Gastrocnemius medialis (tissue), 4 donors: ENCODE data around the gene PCSK5. TPM values are rescaled to one million over a fixed set of nuclear protein-coding genes. Genes with fewer than 3 reads are reported as not detected.

Experiments used
- ATAC-seq, 2 donors: fragments of 150-250 bp; one replicate each; pipeline ENCODE4 v1.9.1; 2016
- DNase-seq, 2 donors: peaks; one replicate each; pipeline ENCODE4 v3.0.0-alpha.2; 2019
- H3K27ac ChIP-seq, 4 donors: fragments of 200-600 bp; sonication (generic); 1 replicate in 1 of 4; 2 replicates in 3 of 4; pipeline ENCODE4 v1.5.1; 2016 to 2018; ENCODE audit warnings: mild to moderate bottlenecking in 2 of 4, moderate library complexity in 1 of 4
- H3K27me3 ChIP-seq, 3 donors: fragments of 200-600 bp; sonication (generic) in 2 of 3; 1 replicate in 1 of 3; 2 replicates in 2 of 3; pipeline versions ENCODE4 v1.5.1 to v1.6.0; 2016 to 2019; ENCODE audit warnings: mild to moderate bottlenecking in 1 of 3, moderate library complexity in 1 of 3
- H3K36me3 ChIP-seq, 2 donors: fragments of 200-600 bp; sonication (generic) in 1 of 2; one replicate each; pipeline ENCODE4 v1.5.1; 2017 to 2018
- H3K4me1 ChIP-seq, 2 donors: fragments of 200-600 bp; sonication (generic) in 1 of 2; one replicate each; pipeline ENCODE4 v1.5.1; 2016 to 2017; ENCODE audit warnings: mild to moderate bottlenecking in 2 of 2
- H3K4me3 ChIP-seq, 4 donors: fragments of 200-600 bp; sonication (generic) in 3 of 4; 1 replicate in 1 of 4; 2 replicates in 3 of 4; pipeline ENCODE4 v1.5.1; 2016 to 2019; ENCODE audit warnings: mild to moderate bottlenecking in 2 of 4
- H3K9me3 ChIP-seq, 3 donors: fragments of 200-600 bp; sonication (generic) in 2 of 3; 1 replicate in 1 of 3; 2 replicates in 2 of 3; pipeline ENCODE4 v1.5.1; 2016 to 2019
- POLR2A ChIP-seq, 2 donors: fragments of 450-650 bp; IDR thresholded peaks; one replicate each; pipeline ENCODE4 v1.6.1; 2017; ENCODE audit warnings: antibody characterized with exemption in 2 of 2, mild to moderate bottlenecking in 2 of 2, moderate library complexity in 2 of 2
- in situ Hi-C, 4 donors: fragments of 200-750 bp; cut with MboI; loops; one replicate each; pipeline versions ENCODE4 v1.15.0 to v1.8.0; 2017; ENCODE audit warnings: low sequenced_read_pairs in 4 of 4
- intact Hi-C: fragments of 100-400 bp; cut with DNase I; formaldehyde crosslinking; loops from one replicate; pipeline ENCODE4 v1.15.1; 2023; ENCODE audit warnings: low total_unique reads
- total RNA-seq, 4 donors: library from RNA; depleted of rRNA; stranded (reverse); fragments of >200 nt; gene quantifications; one replicate each; pipeline versions ENCODE4 v1.1.0 to v1.2.3, GENCODE V29; 2016
- TF ChIP-seq, protein P1 (sequence below), 5 experiments: fragments of 450-650 bp in 3 of 5; fragments of 200-600 bp in 2 of 5; sonication (generic) in 2 of 5; IDR thresholded peaks in 4 of 5; conservative IDR thresholded peaks in 1 of 5; 1 replicate in 4 of 5; 2 replicates in 1 of 5; pipeline ENCODE4 v1.5.1; 2016 to 2019; ENCODE audit warnings: antibody characterized with exemption in 5 of 5, mild to moderate bottlenecking in 3 of 5, moderate library complexity in 3 of 5

PCSK5 gene
- total RNA-seq, 4 donors from 2014 or later: 1.3 to 8.3 (median 3.2) TPM

DNA sequence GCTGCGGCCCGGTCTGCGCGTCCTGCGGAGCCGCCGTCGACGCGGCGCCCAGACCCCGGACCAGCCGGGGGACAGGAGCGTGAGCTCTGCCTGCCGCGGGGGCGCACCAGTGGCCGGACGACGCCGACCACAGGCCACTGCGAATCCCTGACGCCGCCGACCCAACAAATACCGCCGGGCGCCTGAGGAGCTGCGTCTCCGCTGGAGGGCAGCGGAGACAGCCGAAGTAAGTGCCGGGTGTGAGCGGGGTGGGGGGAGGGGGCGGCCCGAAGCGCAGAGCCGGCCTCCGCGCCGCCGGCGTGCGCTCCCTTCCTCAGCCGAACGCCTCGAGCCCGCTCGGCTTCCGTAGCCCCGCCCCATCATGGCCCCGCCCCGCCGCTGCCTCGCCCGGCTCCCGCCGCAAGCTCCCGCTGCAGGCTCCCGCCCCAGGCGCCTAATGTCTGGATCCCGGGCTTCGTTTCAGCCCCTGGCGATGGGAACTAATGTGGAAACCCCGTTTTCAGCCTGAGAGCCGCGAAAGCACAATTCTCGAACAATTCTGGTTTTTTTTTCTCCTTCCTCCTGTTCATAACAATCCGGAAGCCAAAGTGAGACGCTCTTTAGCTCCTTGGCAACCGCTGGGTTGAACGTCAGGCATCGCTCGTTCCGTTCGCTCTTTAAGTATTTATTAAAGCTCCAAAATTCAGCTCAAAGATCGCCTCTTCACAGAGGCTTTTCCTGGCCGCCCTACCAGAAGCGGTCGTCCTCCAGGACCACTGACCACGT lies 503.9 kb downstream of the PCSK5 start, which contains the start of gene RFK:
RFK (minus strand) TSS at position 232 of the 765 bp plus-strand sequence. CDS start 255 bp downstream, outside the sequence.
- ATAC-seq (peak; percentile 86), DNase-seq (peak; percentile 84 to 86)
- intact Hi-C loops: loop anchor here (10.0 kb wide), 1 partner anchor 1310 kb away; the partner anchor contains the start of genes NMRK1 and OSTF1
- peaks cover 0 to 9% of the 10 kb centered on the region in 2 donors for H3K36me3 ChIP-seq
- peaks cover 6 to 15% of the 10 kb centered on the region in 2 donors for H3K4me1 ChIP-seq
- H3K9me3 ChIP-seq: no peaks in the 10 kb centered on the region
- in situ Hi-C loops: loop anchor here in 2 of 4 donors (10.0 to 25.0 kb wide), 2 partner anchors 760 to 768 kb away; no protein-coding TSS in a partner anchor
- H3K4me3 ChIP-seq: peak within 1 kb of the TSS; percentile 75 to 96 (median 84)
- H3K27ac ChIP-seq: peak within 1 kb of the TSS; percentile 83 to 90 (median 88)
- no peaks in the 10 kb centered on the region for H3K27me3 ChIP-seq
- TF ChIP-seq POLR2A (IDR thresholded peaks at IDR 0.05): peak; percentile 58 to 65
- TF ChIP-seq, protein P1, sequence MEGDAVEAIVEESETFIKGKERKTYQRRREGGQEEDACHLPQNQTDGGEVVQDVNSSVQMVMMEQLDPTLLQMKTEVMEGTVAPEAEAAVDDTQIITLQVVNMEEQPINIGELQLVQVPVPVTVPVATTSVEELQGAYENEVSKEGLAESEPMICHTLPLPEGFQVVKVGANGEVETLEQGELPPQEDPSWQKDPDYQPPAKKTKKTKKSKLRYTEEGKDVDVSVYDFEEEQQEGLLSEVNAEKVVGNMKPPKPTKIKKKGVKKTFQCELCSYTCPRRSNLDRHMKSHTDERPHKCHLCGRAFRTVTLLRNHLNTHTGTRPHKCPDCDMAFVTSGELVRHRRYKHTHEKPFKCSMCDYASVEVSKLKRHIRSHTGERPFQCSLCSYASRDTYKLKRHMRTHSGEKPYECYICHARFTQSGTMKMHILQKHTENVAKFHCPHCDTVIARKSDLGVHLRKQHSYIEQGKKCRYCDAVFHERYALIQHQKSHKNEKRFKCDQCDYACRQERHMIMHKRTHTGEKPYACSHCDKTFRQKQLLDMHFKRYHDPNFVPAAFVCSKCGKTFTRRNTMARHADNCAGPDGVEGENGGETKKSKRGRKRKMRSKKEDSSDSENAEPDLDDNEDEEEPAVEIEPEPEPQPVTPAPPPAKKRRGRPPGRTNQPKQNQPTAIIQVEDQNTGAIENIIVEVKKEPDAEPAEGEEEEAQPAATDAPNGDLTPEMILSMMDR (IDR thresholded peaks at IDR 0.05 in 4 of 5, conservative IDR thresholded peaks at IDR 0.05 in 1 of 5): peak; percentile 37 to 61 (median 52)

DNA sequence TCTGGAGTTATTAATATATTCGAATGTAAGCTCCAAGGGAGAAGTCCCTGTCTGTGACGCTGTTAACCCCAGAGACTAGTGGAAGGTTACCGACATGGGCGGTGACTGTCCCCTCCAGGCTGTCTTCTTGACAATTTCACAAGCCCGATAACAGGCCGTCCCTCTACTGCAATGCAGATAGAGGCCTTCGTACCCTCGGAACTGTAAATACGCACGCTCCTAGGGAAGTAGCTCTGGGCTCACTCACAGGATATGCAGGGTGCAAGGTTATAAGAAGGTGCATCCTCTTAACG lies 504.4 kb downstream of the PCSK5 start:
- TF ChIP-seq, protein P1 (IDR thresholded peaks at IDR 0.05 in 4 of 5, conservative IDR thresholded peaks at IDR 0.05 in 1 of 5): no peak
- no peak for TF ChIP-seq POLR2A (IDR thresholded peaks at IDR 0.05)
- peak; percentile 27 to 62 for DNase-seq

DNA sequence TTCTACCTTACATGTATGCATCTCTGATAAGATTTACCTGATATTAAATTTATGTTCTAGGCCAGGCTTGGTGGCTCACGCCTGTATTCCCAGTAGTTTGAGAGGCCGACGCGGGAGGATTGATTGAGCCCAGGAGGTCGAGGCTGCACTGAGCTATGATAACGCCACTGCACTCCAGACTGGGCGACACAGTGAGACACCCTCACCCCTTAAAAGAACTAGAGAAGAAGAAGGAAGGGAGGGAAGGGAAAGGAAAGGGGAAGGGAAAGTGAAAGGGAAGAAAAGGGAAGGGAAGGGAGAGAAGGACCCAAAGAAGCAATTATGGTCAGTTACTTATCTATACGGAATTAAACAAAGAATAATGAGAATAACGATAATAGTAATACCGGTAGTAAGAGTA lies 504.9 kb downstream of the PCSK5 start:
- H3K27ac ChIP-seq: peak overlapping the region; percentile 83 to 90 (median 88)
- ATAC-seq: no peak
- intact Hi-C loops: loop anchor here (10.0 kb wide), 1 partner anchor 1311 kb away; the partner anchor contains the start of genes NMRK1 and OSTF1
- DNase-seq: no peak
- H3K4me1 ChIP-seq: peaks cover 6 to 15% of the 10 kb centered on the region in 2 donors
- in situ Hi-C loops: loop anchor here in 2 of 4 donors (10.0 to 25.0 kb wide), 2 partner anchors 759 to 767 kb away; no protein-coding TSS in a partner anchor
- peaks cover 0 to 9% of the 10 kb centered on the region in 2 donors for H3K36me3 ChIP-seq
- H3K9me3 ChIP-seq: no peaks in the 10 kb centered on the region
- H3K27me3 ChIP-seq: no peaks in the 10 kb centered on the region
- H3K4me3 ChIP-seq: peak overlapping the region in 3 of 4 donors; percentile 84 to 96 (median 85)
- no peak for TF ChIP-seq POLR2A (IDR thresholded peaks at IDR 0.05)
- TF ChIP-seq, protein P1 (IDR thresholded peaks at IDR 0.05 in 4 of 5, conservative IDR thresholded peaks at IDR 0.05 in 1 of 5): no peak

More for the DNA sequence above, 504.4 kb downstream of the PCSK5 start:
- H3K9me3 ChIP-seq: no peaks in the 10 kb centered on the region
- H3K4me1 ChIP-seq: peaks cover 6 to 15% of the 10 kb centered on the region in 2 donors
- H3K4me3 ChIP-seq: peak overlapping the region; percentile 75 to 96 (median 84)
- peak; percentile 61 to 74 for ATAC-seq
- intact Hi-C loops (loop anchor here (10.0 kb wide), 1 partner anchor 1310 kb away; the partner anchor contains the start of genes NMRK1 and OSTF1), in situ Hi-C loops (loop anchor here in 2 of 4 donors (10.0 to 25.0 kb wide), 2 partner anchors 760 to 767 kb away; no protein-coding TSS in a partner anchor)
- peak overlapping the region; percentile 83 to 90 (median 88) for H3K27ac ChIP-seq
- peaks cover 0 to 9% of the 10 kb centered on the region in 2 donors for H3K36me3 ChIP-seq
- H3K27me3 ChIP-seq: no peaks in the 10 kb centered on the region

DNA sequence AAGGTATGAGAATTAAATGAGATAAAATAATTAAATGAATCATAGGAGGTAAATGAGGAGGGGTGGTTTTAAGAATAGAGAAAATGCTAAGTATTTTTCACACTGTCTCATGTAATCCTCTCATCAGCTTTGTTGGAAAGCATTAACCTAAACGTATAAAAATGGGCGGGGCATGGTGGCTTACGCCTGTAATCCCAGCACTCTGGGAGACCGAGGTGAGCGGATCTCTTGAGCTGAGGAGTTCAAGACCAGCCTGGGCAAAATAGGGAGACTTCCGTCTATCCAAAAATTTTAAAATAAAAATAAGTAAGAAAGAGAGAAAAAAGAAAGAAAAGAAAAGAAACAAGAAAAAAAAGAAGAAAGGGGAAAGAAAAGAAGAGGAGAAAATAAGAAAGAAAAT lies 505.7 kb downstream of the PCSK5 start:
- TF ChIP-seq, protein P1 (IDR thresholded peaks at IDR 0.05 in 4 of 5, conservative IDR thresholded peaks at IDR 0.05 in 1 of 5): no peak
- in situ Hi-C loops (loop anchor here in 2 of 4 donors (10.0 to 25.0 kb wide), 2 partner anchors 759 to 766 kb away; no protein-coding TSS in a partner anchor), intact Hi-C loops (loop anchor here (10.0 kb wide), 1 partner anchor 1311 kb away; the partner anchor contains the start of genes NMRK1 and OSTF1)
- no peak overlapping the region for H3K4me3 ChIP-seq
- DNase-seq (no peak), ATAC-seq (no peak)
- no peaks in the 10 kb centered on the region for H3K27me3 ChIP-seq
- H3K4me1 ChIP-seq: peaks cover 6 to 15% of the 10 kb centered on the region in 2 donors
- no peaks in the 10 kb centered on the region for H3K9me3 ChIP-seq
- peaks cover 0 to 9% of the 10 kb centered on the region in 2 donors for H3K36me3 ChIP-seq
- H3K27ac ChIP-seq: no peak overlapping the region
